Activated naive CD4-positive, alpha-beta T cell treated with anti-CD3 and anti-CD28 coated beads, Interleukin-2, amount 50 U/mL, for 16 hours (primary cell): ENCODE measurements around the gene EEPD1.

Experiments
- DNase-seq: peaks from one replicate; pipeline ENCODE4 v3.0.0-alpha.2; 2020

The EEPD1 gene

GRCh38 chr7:36157527-36158320 lies 4.7 kb downstream of the EEPD1 start:
- no peak for DNase-seq

GRCh38 chr7:36158321-36158605 lies 5.2 kb downstream of the EEPD1 start:
- no peak for DNase-seq

- no peak for DNase-seq
Measured at GRCh38 chr7:36159618-36160017, 6.6 kb downstream of the EEPD1 start.

GRCh38 chr7:36160313-36160712 lies 7.3 kb downstream of the EEPD1 start:
- DNase-seq = no peak

DNA sequence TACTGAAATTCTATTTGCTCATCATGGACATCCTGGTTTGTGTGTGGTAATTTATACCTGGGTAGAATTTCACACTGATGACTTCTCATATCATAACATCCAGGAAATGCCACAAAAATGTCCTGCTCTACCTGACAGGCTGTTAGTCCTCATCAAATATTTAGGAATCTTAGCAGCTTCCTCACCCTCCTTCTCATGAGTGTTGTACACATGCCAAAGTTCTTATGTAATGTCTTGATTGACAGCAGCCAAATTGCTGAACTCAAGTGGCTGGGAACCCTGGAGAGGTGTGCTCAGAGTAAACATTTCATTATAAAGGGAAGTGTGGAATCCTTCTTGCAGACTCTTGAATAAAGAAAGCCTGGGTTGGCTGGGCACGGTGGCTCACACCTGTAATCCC lies 8.9 kb downstream of the EEPD1 start:
- no peak for DNase-seq

DNA sequence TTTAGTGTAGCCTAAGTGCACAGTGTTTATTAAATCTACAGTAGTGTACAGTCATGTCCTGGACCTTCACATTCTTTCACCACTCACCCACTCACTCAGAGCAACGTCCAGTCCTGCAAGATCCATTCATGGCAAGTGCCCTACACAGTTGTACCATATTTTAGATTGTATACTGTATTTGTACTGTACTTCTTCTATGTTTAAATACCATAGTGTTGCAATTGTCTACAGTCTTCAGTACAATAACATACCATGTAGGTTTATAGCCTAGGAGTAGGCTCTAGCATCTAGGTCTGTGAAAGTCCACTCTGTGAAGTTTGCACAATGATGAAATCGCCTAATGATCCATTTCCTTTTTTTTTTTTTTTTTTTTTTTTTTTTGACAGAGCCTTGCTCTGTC lies 12.0 kb downstream of the EEPD1 start:
- no peak for DNase-seq

- no peak for DNase-seq
Measured at GRCh38 chr7:36165802-36166201, 12.7 kb downstream of the EEPD1 start.

- DNase-seq = no peak
Measured at GRCh38 chr7:36167403-36168050, 14.5 kb downstream of the EEPD1 start.

- no peak for DNase-seq
Measured at GRCh38 chr7:36171503-36171902, 18.4 kb downstream of the EEPD1 start.

DNA sequence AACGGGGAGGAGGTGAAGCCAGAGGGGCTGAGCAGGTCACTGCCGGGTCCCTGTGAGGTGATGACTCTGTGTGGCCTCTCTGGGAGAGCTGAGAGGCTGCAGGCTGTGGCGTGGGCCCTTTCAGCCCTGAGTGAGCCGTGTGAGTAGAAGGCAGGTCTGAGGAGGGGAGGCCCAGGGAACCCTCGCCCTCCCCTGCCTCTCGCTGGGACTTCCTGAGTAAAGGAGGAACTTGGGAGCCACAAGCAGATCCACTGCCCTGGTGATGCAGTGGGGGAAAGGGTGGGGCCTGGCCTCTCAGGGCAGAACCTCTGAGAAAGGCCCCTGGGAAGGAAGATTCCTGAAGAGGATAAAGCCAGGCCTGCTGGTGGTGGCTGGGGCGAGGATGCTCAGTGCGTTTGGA lies 22.8 kb downstream of the EEPD1 start:
- no peak for DNase-seq

DNA sequence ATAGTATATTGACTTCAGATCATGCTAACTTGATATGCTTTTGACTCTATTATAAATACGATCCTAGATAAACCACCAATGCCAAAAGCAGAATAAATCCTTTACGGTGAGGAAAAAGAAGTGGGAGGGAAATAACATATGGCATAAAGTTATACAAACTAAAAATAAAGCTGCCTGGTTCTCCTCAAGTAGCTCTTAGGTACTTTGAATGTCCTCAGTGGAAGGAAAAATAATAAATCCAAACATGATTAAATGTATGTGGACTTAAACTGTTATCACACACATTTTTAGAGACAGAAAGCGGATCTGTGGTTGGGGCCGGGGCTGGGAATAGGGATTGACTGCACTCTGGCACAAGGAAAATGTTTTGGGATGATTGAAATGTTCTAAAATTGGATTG lies 23.6 kb downstream of the EEPD1 start:
- DNase-seq = no peak

- DNase-seq = no peak
Measured at GRCh38 chr7:36180121-36180520, 27.1 kb downstream of the EEPD1 start.

GRCh38 chr7:36181668-36182067 lies 28.6 kb downstream of the EEPD1 start:
- no peak for DNase-seq

GRCh38 chr7:36182854-36183604 lies 30.0 kb downstream of the EEPD1 start:
- DNase-seq = no peak

DNA sequence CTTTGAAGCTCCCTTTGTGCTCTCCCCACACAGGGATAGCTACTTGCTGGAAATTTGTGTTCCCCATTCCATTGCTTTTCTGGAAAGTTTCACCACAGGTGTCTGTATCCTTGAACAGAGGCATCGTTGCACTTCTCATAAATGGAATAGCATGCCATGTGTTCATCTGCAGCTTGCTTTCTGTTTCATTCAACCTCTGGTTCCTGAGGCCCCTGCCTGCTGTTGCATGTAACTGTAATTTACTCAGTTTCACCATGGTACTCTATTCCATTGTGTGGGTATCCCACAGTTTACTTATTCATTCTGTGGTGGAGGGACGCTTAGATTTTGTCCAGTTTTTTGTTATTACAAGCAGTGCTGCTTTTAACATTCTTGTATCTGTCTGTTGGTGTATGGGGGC lies 32.0 kb downstream of the EEPD1 start:
- no peak for DNase-seq

- no peak for DNase-seq
Measured at GRCh38 chr7:36185756-36186155, 32.7 kb downstream of the EEPD1 start.

GRCh38 chr7:36186359-36187121 lies 33.5 kb downstream of the EEPD1 start:
- DNase-seq = no peak

GRCh38 chr7:36188266-36188665 lies 35.2 kb downstream of the EEPD1 start:
- DNase-seq = no peak

- no peak for DNase-seq
Measured at GRCh38 chr7:36188906-36189305, 35.9 kb downstream of the EEPD1 start.

- no peak for DNase-seq
Measured at GRCh38 chr7:36190447-36191291, 37.6 kb downstream of the EEPD1 start.

- no peak for DNase-seq
Measured at GRCh38 chr7:36191292-36191920, 38.4 kb downstream of the EEPD1 start.
